Testis (tissue), 2 donors: ENCODE data around the gene MTCL1.

Experiments used
- POLR2A ChIP-seq: fragments of 450-650 bp; IDR thresholded peaks from one replicate; pipeline ENCODE4 v1.6.1; 2017; ENCODE audit warnings: antibody characterized with exemption, mild to moderate bottlenecking, moderate library complexity
- TF ChIP-seq, protein P1 (sequence below), 3 experiments: fragments of 450-650 bp in 2 of 3; fragments of 200-600 bp in 1 of 3; sonication (generic) in 1 of 3; IDR thresholded peaks; one replicate each; pipeline ENCODE4 v1.5.1; 2016 to 2019; ENCODE audit warnings: antibody characterized with exemption in 3 of 3, mild to moderate bottlenecking in 2 of 3, moderate library complexity in 1 of 3

GRCh38 chr18:8696749-8697211 is 8.6 kb upstream of the MTCL1 start:
- TF ChIP-seq, protein P1, sequence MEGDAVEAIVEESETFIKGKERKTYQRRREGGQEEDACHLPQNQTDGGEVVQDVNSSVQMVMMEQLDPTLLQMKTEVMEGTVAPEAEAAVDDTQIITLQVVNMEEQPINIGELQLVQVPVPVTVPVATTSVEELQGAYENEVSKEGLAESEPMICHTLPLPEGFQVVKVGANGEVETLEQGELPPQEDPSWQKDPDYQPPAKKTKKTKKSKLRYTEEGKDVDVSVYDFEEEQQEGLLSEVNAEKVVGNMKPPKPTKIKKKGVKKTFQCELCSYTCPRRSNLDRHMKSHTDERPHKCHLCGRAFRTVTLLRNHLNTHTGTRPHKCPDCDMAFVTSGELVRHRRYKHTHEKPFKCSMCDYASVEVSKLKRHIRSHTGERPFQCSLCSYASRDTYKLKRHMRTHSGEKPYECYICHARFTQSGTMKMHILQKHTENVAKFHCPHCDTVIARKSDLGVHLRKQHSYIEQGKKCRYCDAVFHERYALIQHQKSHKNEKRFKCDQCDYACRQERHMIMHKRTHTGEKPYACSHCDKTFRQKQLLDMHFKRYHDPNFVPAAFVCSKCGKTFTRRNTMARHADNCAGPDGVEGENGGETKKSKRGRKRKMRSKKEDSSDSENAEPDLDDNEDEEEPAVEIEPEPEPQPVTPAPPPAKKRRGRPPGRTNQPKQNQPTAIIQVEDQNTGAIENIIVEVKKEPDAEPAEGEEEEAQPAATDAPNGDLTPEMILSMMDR (IDR thresholded peaks at IDR 0.05): peak; percentile 80 to 96 (median 83)
- no peak for TF ChIP-seq POLR2A
